MM.1S (cell line): ENCODE results near the gene SPTBN2.

Source experiments
- CTCF ChIP-seq: fragments of 300-600 bp; sonication (generic); IDR thresholded peaks from 2 replicates; pipeline ENCODE4 v1.5.1; 2016; ENCODE audit warnings: antibody characterized with exemption, low read length, mixed read lengths
- EZH2 ChIP-seq: fragments of 300-600 bp; sonication (generic); optimal IDR thresholded peaks from 2 replicates; pipeline ENCODE3; 2017; ENCODE audit warnings: low read depth, mild to moderate bottlenecking, antibody characterized with exemption, low read length, mixed read lengths
- EZH2phosphoT487 ChIP-seq: fragments of 300-600 bp; sonication (generic); IDR thresholded peaks from 2 replicates; pipeline ENCODE4 v1.6.1; 2018; ENCODE audit warnings: antibody characterized with exemption, low read length

- TF ChIP-seq CTCF (no peak), EZH2phosphoT487 (no peak), EZH2 (no peak)
Observed at GRCh38 chr11:66713746-66714480, 15.1 kb downstream of the SPTBN2 start.
